ENCODE data around the gene CASKIN2. TPM values are rescaled to one million over a fixed set of nuclear protein-coding genes. Genes with fewer than 3 reads are reported as not detected.

The CASKIN2 gene
- total RNA-seq, 1 experiment from 2014 or later: 37.0 TPM

- Histone ChIP-seq H4K91ac (ENCODE audit: insufficient read length, low read depth, low read length) (no peak overlapping the region), H3K18ac (ENCODE audit: insufficient read length, low read depth, low read length) (no peak overlapping the region), H4K20me1 (ENCODE audit: control insufficient read depth, insufficient read depth, insufficient read length) (no peaks in the 10 kb centered on the region), H3T11ph (ENCODE audit: low read length) (no peak overlapping the region), H2AK5ac (ENCODE audit: insufficient read length, low read length) (no peak overlapping the region), H3K56ac (ENCODE audit: insufficient read length, low read depth, low read length) (no peak overlapping the region), H3K27me3 (ENCODE audit: insufficient read depth, low read length) (no peaks in the 10 kb centered on the region), H3K27ac (ENCODE audit: insufficient read length, low read depth, low read length) (no peak overlapping the region), H4K8ac (replicated peaks; ENCODE audit: insufficient read length, low read depth, low read length) (no peak overlapping the region), H2AFZ (ENCODE audit: low read length) (no peak overlapping the region), H3K79me2 (ENCODE audit: insufficient read depth, low read length) (no peaks in the 10 kb centered on the region), H2BK120ac (ENCODE audit: low read depth, low read length, poor library complexity, severe bottlenecking) (no peak overlapping the region), H3K4ac (ENCODE audit: low read depth, low read length) (no peak overlapping the region), H3K9me3 (ENCODE audit: control insufficient read depth, low read depth, low read length) (no peaks in the 10 kb centered on the region), H2BK15ac (ENCODE audit: low read depth, low read length) (no peak overlapping the region), H3K4me2 (ENCODE audit: insufficient read depth, insufficient read length, low read length) (no peak overlapping the region), H4K5ac (ENCODE audit: insufficient read length, low read depth, low read length) (no peak overlapping the region), H3K14ac (ENCODE audit: insufficient read depth, low read length) (no peak overlapping the region), H3K9ac (ENCODE audit: extremely low read depth, insufficient read length, low read length) (no peak overlapping the region), H3K23me2 (ENCODE audit: insufficient read length, low read depth, low read length, poor library complexity, severe bottlenecking) (no peaks in the 10 kb centered on the region), H3K23ac (ENCODE audit: insufficient read length, low read depth, low read length) (no peak overlapping the region), H2BK5ac (ENCODE audit: insufficient read length, low read length) (no peak overlapping the region), H2BK20ac (ENCODE audit: low read depth, low read length, poor library complexity, severe bottlenecking) (no peak overlapping the region), H3K79me1 (ENCODE audit: insufficient read depth, low read depth, low read length, poor library complexity, severe bottlenecking) (no peaks in the 10 kb centered on the region), H3K4me1 (ENCODE audit: insufficient read depth, low read length) (no peaks in the 10 kb centered on the region), H2BK12ac (ENCODE audit: insufficient read length, low read depth, low read length) (no peak overlapping the region)
- no peaks in the 10 kb centered on the region for H3K9me3 Mint-ChIP-seq
- peaks cover 0 to 14% (median 0%) of the 10 kb centered on the region in 3 experiments; a peak in 2 of 7 replicates for H3K36me3 Mint-ChIP-seq (ENCODE audit: insufficient read depth in 1 of 3, low read depth in 3 of 3)
- H3K4me1 Mint-ChIP-seq: peaks cover 16 to 17% of the 10 kb centered on the region in 2 experiments
- no peak overlapping the region for H3K4me3 Mint-ChIP-seq
- no peak for DNase-seq
- TF ChIP-seq CTCF (conservative IDR thresholded peaks at IDR 0.05): no peak
- peak overlapping the region in 1 of 3 experiments; percentile 24; a peak in 1 of 7 replicates for H3K27ac Mint-ChIP-seq
- no peaks in the 10 kb centered on the region for H3K27me3 Mint-ChIP-seq (ENCODE audit: low read depth)
- no CpG with 5 or more reads among the region's 13 CpGs for WGBS (ENCODE audit: extremely low coverage, insufficient read length, low lambda C conversion rate)
These were observed 24.8 kb upstream of the CASKIN2 start for GRCh38 chr17:75539967-75540729.
